Esophagus (tissue), 2 donors: Measurements from ENCODE around the gene PYDC1. TPM values are rescaled to one million over a fixed set of nuclear protein-coding genes. Genes with fewer than 3 reads are reported as not detected.

ENCODE experiments used
- H3K27ac ChIP-seq, 2 donors: one replicate each; pipeline ENCODE4 v1.5.1; 2013; ENCODE audit warnings: low read depth in 2 of 2, mild to moderate bottlenecking in 2 of 2, inconsistent platforms in 1 of 2, low read length in 1 of 2, moderate library complexity in 1 of 2
- H3K27me3 ChIP-seq, 2 donors: one replicate each; pipeline ENCODE4 v1.6.1; 2013; ENCODE audit warnings: low read length in 2 of 2, control low read depth in 1 of 2, mild to moderate bottlenecking in 1 of 2; ENCODE audit not compliant: insufficient read depth in 2 of 2, control insufficient read depth in 1 of 2
- H3K36me3 ChIP-seq, 2 donors: one replicate each; pipeline ENCODE4 v1.6.1; 2013; ENCODE audit warnings: low read length in 1 of 2; ENCODE audit not compliant: control insufficient read depth in 2 of 2, insufficient read depth in 2 of 2
- H3K4me1 ChIP-seq, 2 donors: one replicate each; pipeline ENCODE4 v1.6.1; 2013; ENCODE audit warnings: low read length in 1 of 2; ENCODE audit not compliant: control insufficient read depth in 2 of 2, insufficient read depth in 2 of 2
- H3K4me3 ChIP-seq, 2 donors: one replicate each; pipeline ENCODE4 v1.5.1; 2013; ENCODE audit warnings: low read length in 2 of 2, mild to moderate bottlenecking in 2 of 2, low read depth in 1 of 2, moderate library complexity in 1 of 2
- H3K9me3 ChIP-seq, 2 donors: one replicate each; pipeline ENCODE4 v1.6.1; 2013; ENCODE audit warnings: mild to moderate bottlenecking in 2 of 2, low read depth in 1 of 2, low read length in 1 of 2, moderate library complexity in 1 of 2; ENCODE audit not compliant: control insufficient read depth in 2 of 2, insufficient read depth in 1 of 2
- WGBS, 2 donors: extraction: QIAGEN DNeasy Blood & Tissue Kit; methylation state at CpG; one replicate each; pipeline ENCODE4 v1.1.7; 2013; 5-methylcytosine and 5-hydroxymethylcytosine counted together
- polyA plus RNA-seq, 2 donors: library from polyadenylated mRNA; stranded (reverse); fragments of 200-250 nt; gene quantifications; one replicate each; pipeline ENCODE4 v1.2.3, GENCODE V29; 2013
- donor health status: healthy with polysubstance abuse.
- donor health status: Bipolar disorder and iron deficiency.

PYDC1 gene
- polyA plus RNA-seq, 2 donors = not detected

DNA sequence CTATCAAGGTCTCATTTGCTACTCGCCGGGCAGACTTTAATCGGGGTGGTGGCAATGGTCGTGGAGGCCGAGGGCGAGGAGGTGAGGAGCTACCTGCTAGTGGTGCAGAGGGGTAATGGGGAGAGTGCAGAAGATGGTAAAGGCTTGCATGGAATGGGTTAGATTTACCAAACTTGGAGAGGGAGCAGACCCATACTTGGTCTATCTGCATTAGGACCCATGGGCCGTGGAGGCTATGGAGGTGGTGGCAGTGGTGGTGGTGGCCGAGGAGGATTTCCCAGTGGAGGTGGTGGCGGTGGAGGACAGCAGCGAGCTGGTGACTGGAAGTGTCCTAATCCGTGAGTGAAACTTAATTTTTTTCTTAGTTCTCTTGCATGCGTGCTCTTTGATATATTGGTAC, 26.9 kb downstream of the PYDC1 start:
- peaks cover 39 to 48% of the 10 kb centered on the region in 2 donors for H3K36me3 ChIP-seq
- H3K27me3 ChIP-seq = no peaks in the 10 kb centered on the region
- H3K4me3 ChIP-seq = no peak overlapping the region
- H3K27ac ChIP-seq = no peak overlapping the region
- peaks cover 0 to 2% of the 10 kb centered on the region in 2 donors for H3K4me1 ChIP-seq
- 95% methylated on average over 12 of the region's 12 CpGs for WGBS, 2 donors
- no peaks in the 10 kb centered on the region for H3K9me3 ChIP-seq

GRCh38 chr16:31189412-31189778, 27.5 kb downstream of the PYDC1 start:
- Histone ChIP-seq H3K27me3 (no peaks in the 10 kb centered on the region), H3K4me1 (peaks cover 0 to 2% of the 10 kb centered on the region in 2 donors), H3K4me3 (no peak overlapping the region), H3K9me3 (no peaks in the 10 kb centered on the region), H3K27ac (no peak overlapping the region), H3K36me3 (peaks cover 39 to 49% of the 10 kb centered on the region in 2 donors)
- WGBS, 2 donors = 81 to 84% methylated on average over 2 of the region's 2 CpGs

GRCh38 chr16:31188450-31189411, 28.2 kb downstream of the PYDC1 start:
- Histone ChIP-seq H3K27me3 (no peaks in the 10 kb centered on the region), H3K4me3 (no peak overlapping the region), H3K36me3 (peaks cover 44 to 50% of the 10 kb centered on the region in 2 donors), H3K9me3 (no peaks in the 10 kb centered on the region), H3K27ac (no peak overlapping the region), H3K4me1 (no peaks in the 10 kb centered on the region)
- WGBS, 2 donors = 84 to 88% methylated on average over 3 of the region's 3 CpGs

DNA sequence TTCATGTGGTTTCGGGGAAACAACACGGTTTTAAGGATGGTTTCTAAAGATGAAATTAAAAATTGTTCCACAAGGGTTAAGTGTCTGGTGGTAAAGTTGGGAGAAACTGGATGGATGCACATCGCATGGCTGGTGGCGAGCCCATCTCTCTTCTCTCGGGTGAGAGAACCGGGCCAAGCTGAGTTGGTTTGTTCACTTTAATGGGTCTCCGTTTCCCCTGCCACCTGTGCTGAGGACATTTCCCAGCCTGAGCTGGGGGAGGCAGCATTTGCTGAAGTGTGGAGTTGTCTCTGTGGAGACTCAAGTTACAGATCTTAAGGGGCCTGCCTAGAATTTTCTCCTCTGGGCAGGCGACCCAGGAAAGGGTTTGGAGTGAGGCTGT, 29.1 kb downstream of the PYDC1 start:
- no peaks in the 10 kb centered on the region for H3K27me3 ChIP-seq
- no peaks in the 10 kb centered on the region for H3K9me3 ChIP-seq
- peaks cover 0 to 2% of the 10 kb centered on the region in 2 donors for H3K4me1 ChIP-seq
- no peak overlapping the region for H3K4me3 ChIP-seq
- no peak overlapping the region for H3K27ac ChIP-seq
- peaks cover 45 to 51% of the 10 kb centered on the region in 2 donors for H3K36me3 ChIP-seq
- 81 to 86% methylated on average over 8 of the region's 8 CpGs for whole genome bisulfite sequencing, 2 donors

GRCh38 chr16:31186930-31187807, 29.8 kb downstream of the PYDC1 start:
- Histone ChIP-seq H3K27me3 (no peaks in the 10 kb centered on the region), H3K4me3 (no peak overlapping the region), H3K4me1 (peaks cover 0 to 5% of the 10 kb centered on the region in 2 donors), H3K9me3 (no peaks in the 10 kb centered on the region), H3K36me3 (peaks cover 41 to 56% of the 10 kb centered on the region in 2 donors), H3K27ac (no peak overlapping the region)
- 76 to 85% methylated on average over 10 of the region's 10 CpGs for WGBS, 2 donors

GRCh38 chr16:31186176-31186575, 30.8 kb downstream of the PYDC1 start:
- Histone ChIP-seq H3K9me3 (no peaks in the 10 kb centered on the region), H3K4me3 (no peak overlapping the region), H3K27ac (no peak overlapping the region), H3K36me3 (peaks cover 33 to 52% of the 10 kb centered on the region in 2 donors), H3K4me1 (peaks cover 0 to 5% of the 10 kb centered on the region in 2 donors), H3K27me3 (no peaks in the 10 kb centered on the region)
- 69 to 78% methylated on average over 7 of the region's 7 CpGs for WGBS, 2 donors

- H3K4me1 ChIP-seq = peaks cover 0 to 5% of the 10 kb centered on the region in 2 donors
- no peaks in the 10 kb centered on the region for H3K9me3 ChIP-seq
- no peaks in the 10 kb centered on the region for H3K27me3 ChIP-seq
- H3K36me3 ChIP-seq = peaks cover 28 to 46% of the 10 kb centered on the region in 2 donors
- no peak overlapping the region for H3K4me3 ChIP-seq
- 61 to 65% methylated on average over 5 of the region's 5 CpGs for WGBS, 2 donors
- H3K27ac ChIP-seq = no peak overlapping the region
Measured at GRCh38 chr16:31185339-31185738, 31.6 kb downstream of the PYDC1 start.

- Histone ChIP-seq H3K4me1 (peaks cover 0 to 5% of the 10 kb centered on the region in 2 donors), H3K9me3 (no peaks in the 10 kb centered on the region), H3K4me3 (no peak overlapping the region), H3K36me3 (peaks cover 24 to 41% of the 10 kb centered on the region in 2 donors), H3K27ac (no peak overlapping the region), H3K27me3 (no peaks in the 10 kb centered on the region)
- WGBS, 2 donors = 92 to 94% methylated on average over 14 of the region's 14 CpGs
Measured at GRCh38 chr16:31184888-31185287, 32.0 kb downstream of the PYDC1 start.
